CD4-positive, alpha-beta T cell (primary cell): ENCODE measurements around the gene LCMT2. TPM values are rescaled to one million over a fixed set of nuclear protein-coding genes. Genes with fewer than 3 reads are reported as not detected.

Experiments
- ATAC-seq: fragments of 200-7000 bp; cut with Tn5 transposase; one replicate; pipeline ENCODE4 v1.10.0; 2022; ENCODE audit warnings: mild to moderate bottlenecking; ENCODE audit not compliant: poor library complexity
- CTCF ChIA-PET: fragments of 350-600 bp; sonication (Branson Sonifier 250); formaldehyde crosslinking; loops from one replicate; lab custom pipeline; 2021; ENCODE audit warnings: antibody characterized with exemption, inconsistent platforms; lab: Charles Lee
- POLR2A ChIA-PET: fragments of 350-600 bp; sonication (Branson Sonifier 250); formaldehyde crosslinking; loops from one replicate; lab custom pipeline; 2021; ENCODE audit warnings: antibody characterized with exemption, inconsistent platforms; lab: Charles Lee
- DNase-seq, 14 experiments: peaks; one replicate each; pipeline ENCODE4 v3.0.0-alpha.2; 2013 to 2020; ENCODE audit warnings: mixed read lengths in 2 of 14
- H3K27ac ChIP-seq, 2 donors: one replicate each; pipeline versions ENCODE4 v1.5.1 to v1.7.0; 2013; ENCODE audit warnings: low read length in 2 of 2, low read depth in 1 of 2, mild to moderate bottlenecking in 1 of 2
- H3K27me3 ChIP-seq, 2 experiments: 1 replicate in 1 of 2; 2 replicates in 1 of 2; pipeline versions ENCODE4 v1.6.1 to v1.7.0; 2013; ENCODE audit warnings: low read length in 2 of 2, control low read depth in 1 of 2, mild to moderate bottlenecking in 1 of 2, moderate library complexity in 1 of 2; ENCODE audit not compliant: insufficient read depth in 2 of 2, control insufficient read depth in 1 of 2
- H3K36me3 ChIP-seq: one replicate; pipeline ENCODE4 v1.6.1; 2013; ENCODE audit warnings: low read length, control low read depth; ENCODE audit not compliant: insufficient read depth
- H3K4me1 ChIP-seq: one replicate; pipeline ENCODE4 v1.6.1; 2013; ENCODE audit warnings: low read length, control low read depth; ENCODE audit not compliant: insufficient read depth
- H3K4me3 ChIP-seq: one replicate; pipeline ENCODE4 v1.5.1; 2013; ENCODE audit warnings: mild to moderate bottlenecking, low read length, moderate library complexity
- H3K9me3 ChIP-seq, 2 experiments: 1 replicate in 1 of 2; 2 replicates in 1 of 2; pipeline versions ENCODE4 v1.6.1 to v1.7.0; 2013; ENCODE audit warnings: low read length in 2 of 2, mild to moderate bottlenecking in 2 of 2, control low read depth in 1 of 2, moderate library complexity in 1 of 2; ENCODE audit not compliant: control insufficient read depth in 1 of 2, insufficient read depth in 1 of 2
- H3K27ac Mint-ChIP-seq: one replicate; pipeline ENCODE4 v1.8.0; 2020; ENCODE audit warnings: mixed read lengths
- H3K27me3 Mint-ChIP-seq: one replicate; pipeline ENCODE4 v1.8.0; 2021; ENCODE audit warnings: mixed read lengths
- H3K36me3 Mint-ChIP-seq: one replicate; pipeline ENCODE4 v1.8.0; 2021; ENCODE audit warnings: low read depth, mixed read lengths
- H3K4me1 Mint-ChIP-seq: one replicate; pipeline ENCODE4 v1.8.0; 2021; ENCODE audit warnings: low read depth, mixed read lengths
- H3K4me3 Mint-ChIP-seq: one replicate; pipeline ENCODE4 v1.8.0; 2020; ENCODE audit warnings: mild to moderate bottlenecking, mixed read lengths
- H3K9me3 Mint-ChIP-seq: one replicate; pipeline ENCODE4 v1.8.0; 2020; ENCODE audit warnings: mixed read lengths
- intact Hi-C, 2 experiments: fragments of 100-400 bp; cut with DNase I in 1 of 2; cut with micrococcal nuclease in 1 of 2; formaldehyde crosslinking; loops; one replicate each; pipeline versions ENCODE4 v1.15.1 to v1.9.0; 2023 to 2025; cut with DNase I, micrococcal nuclease
- total RNA-seq, 174 experiments: library from RNA in 2 of 174; stranded (reverse) in 2 of 174; gene quantifications; one replicate each; pipeline ENCODE4 v1.2.3 and lab custom pipeline; 2021 to 2026
- TF ChIP-seq, protein P1 (sequence below): fragments of 200-600 bp; IDR thresholded peaks from one replicate; pipeline ENCODE4 v1.8.0; 2022; ENCODE audit warnings: antibody characterized with exemption, mild to moderate bottlenecking

LCMT2 gene
- total RNA-seq, 2 experiments from 2014 or later = 5.8 to 5.9 TPM

- H3K27ac ChIP-seq = no peak overlapping the region
- no peaks in the 10 kb centered on the region for H3K4me1 ChIP-seq
- H3K27me3 Mint-ChIP-seq = peaks cover 15% of the 10 kb centered on the region
- no peak for DNase-seq
- POLR2A ChIA-PET = no interaction called here
- TF ChIP-seq, protein P1, sequence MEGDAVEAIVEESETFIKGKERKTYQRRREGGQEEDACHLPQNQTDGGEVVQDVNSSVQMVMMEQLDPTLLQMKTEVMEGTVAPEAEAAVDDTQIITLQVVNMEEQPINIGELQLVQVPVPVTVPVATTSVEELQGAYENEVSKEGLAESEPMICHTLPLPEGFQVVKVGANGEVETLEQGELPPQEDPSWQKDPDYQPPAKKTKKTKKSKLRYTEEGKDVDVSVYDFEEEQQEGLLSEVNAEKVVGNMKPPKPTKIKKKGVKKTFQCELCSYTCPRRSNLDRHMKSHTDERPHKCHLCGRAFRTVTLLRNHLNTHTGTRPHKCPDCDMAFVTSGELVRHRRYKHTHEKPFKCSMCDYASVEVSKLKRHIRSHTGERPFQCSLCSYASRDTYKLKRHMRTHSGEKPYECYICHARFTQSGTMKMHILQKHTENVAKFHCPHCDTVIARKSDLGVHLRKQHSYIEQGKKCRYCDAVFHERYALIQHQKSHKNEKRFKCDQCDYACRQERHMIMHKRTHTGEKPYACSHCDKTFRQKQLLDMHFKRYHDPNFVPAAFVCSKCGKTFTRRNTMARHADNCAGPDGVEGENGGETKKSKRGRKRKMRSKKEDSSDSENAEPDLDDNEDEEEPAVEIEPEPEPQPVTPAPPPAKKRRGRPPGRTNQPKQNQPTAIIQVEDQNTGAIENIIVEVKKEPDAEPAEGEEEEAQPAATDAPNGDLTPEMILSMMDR = no peak
- no peaks in the 10 kb centered on the region for H3K9me3 ChIP-seq
- intact Hi-C loops = no loop called here
- ATAC-seq = no peak
- peaks cover 0 to 2% of the 10 kb centered on the region in 2 experiments for H3K27me3 ChIP-seq
- H3K4me1 Mint-ChIP-seq = peaks cover 4% of the 10 kb centered on the region
- H3K4me3 ChIP-seq = no peak overlapping the region
- no peaks in the 10 kb centered on the region for H3K36me3 Mint-ChIP-seq
- H3K4me3 Mint-ChIP-seq = no peak overlapping the region
- no peaks in the 10 kb centered on the region for H3K36me3 ChIP-seq
- H3K9me3 Mint-ChIP-seq = no peaks in the 10 kb centered on the region
- no peak overlapping the region for H3K27ac Mint-ChIP-seq
- CTCF ChIA-PET = interaction anchor here (1.6 kb wide), 1 partner anchor 58 kb away, joined by 4 read pairs; no protein-coding TSS in a partner anchor
These were observed 46.8 kb downstream of the LCMT2 start for GRCh38 chr15:43283526-43283925.

DNA sequence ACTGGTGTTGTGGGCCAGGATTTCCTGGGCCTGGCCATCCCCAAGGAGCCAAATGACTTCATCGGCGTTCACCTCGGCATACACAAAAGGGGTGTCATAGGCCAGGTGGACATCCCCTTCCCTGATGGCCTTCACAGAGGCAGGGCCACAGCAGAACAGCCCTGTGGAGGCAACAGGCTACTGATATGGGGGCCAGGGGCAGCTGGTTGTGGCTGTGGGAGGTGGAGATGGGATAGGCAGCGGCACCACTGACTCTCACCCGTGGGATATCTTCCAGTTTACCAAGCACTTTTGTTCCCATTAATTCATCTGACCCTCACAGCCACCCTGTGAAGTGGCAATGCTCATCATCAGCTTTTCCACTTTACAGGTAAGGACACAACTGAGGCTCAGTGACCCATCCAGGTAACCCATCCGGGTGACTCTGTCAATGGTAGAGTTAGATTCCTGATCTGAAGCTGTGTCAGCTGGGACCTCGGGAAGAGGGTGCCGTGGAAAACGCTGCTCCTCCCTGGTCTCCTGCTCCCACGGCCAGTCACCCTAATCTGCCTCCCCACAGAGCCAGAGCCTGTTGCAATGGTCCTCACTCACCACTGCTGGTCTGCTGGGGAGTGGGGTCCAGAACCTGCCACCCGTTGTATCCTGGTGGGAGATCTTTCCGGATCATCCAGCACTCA, 48.3 kb downstream of the LCMT2 start:
- H3K27ac ChIP-seq = no peak overlapping the region
- ChIA-PET CTCF (interaction anchor here (1.6 kb wide), 1 partner anchor 57 kb away, joined by 4 read pairs; no protein-coding TSS in a partner anchor), POLR2A (no interaction called here)
- TF ChIP-seq, protein P1 = no peak
- H3K9me3 ChIP-seq = no peaks in the 10 kb centered on the region
- H3K4me3 ChIP-seq = no peak overlapping the region
- Mint-ChIP-seq H3K36me3 (no peaks in the 10 kb centered on the region), H3K27me3 (peaks cover 6% of the 10 kb centered on the region), H3K27ac (no peak overlapping the region), H3K4me1 (peaks cover 4% of the 10 kb centered on the region), H3K4me3 (no peak overlapping the region), H3K9me3 (no peaks in the 10 kb centered on the region)
- ATAC-seq = no peak
- no peak for DNase-seq
- peaks cover 0 to 2% of the 10 kb centered on the region in 2 experiments for H3K27me3 ChIP-seq
- intact Hi-C loops = no loop called here
- H3K4me1 ChIP-seq = no peaks in the 10 kb centered on the region
- no peaks in the 10 kb centered on the region for H3K36me3 ChIP-seq

- no peaks in the 10 kb centered on the region for H3K9me3 Mint-ChIP-seq
- H3K36me3 Mint-ChIP-seq = no peaks in the 10 kb centered on the region
- H3K27ac Mint-ChIP-seq = no peak overlapping the region
- Histone ChIP-seq H3K4me1 (no peaks in the 10 kb centered on the region), H3K27me3 (peaks cover 0 to 2% of the 10 kb centered on the region in 2 experiments), H3K9me3 (no peaks in the 10 kb centered on the region), H3K4me3 (no peak overlapping the region), H3K36me3 (no peaks in the 10 kb centered on the region), H3K27ac (no peak overlapping the region)
- ChIA-PET CTCF (no interaction called here), POLR2A (no interaction called here)
- intact Hi-C loops = no loop called here
- TF ChIP-seq, protein P1 = no peak
- peaks cover 4% of the 10 kb centered on the region for H3K4me1 Mint-ChIP-seq
- peaks cover 6% of the 10 kb centered on the region for H3K27me3 Mint-ChIP-seq
- DNase-seq (no peak), ATAC-seq (no peak)
- no peak overlapping the region for H3K4me3 Mint-ChIP-seq
These were observed 49.4 kb downstream of the LCMT2 start for GRCh38 chr15:43280996-43281395.
